Ectodermal cell (in vitro differentiated cells): Measurements from ENCODE around the gene CCDC3.

ENCODE experiments used
- H3K27ac ChIP-seq: 2 replicates; pipeline ENCODE4 v1.7.0; 2013; ENCODE audit warnings: mild to moderate bottlenecking, low read depth, low read length; ENCODE audit not compliant: insufficient read depth, poor library complexity, severe bottlenecking
- H3K27me3 ChIP-seq: 2 replicates; pipeline ENCODE4 v1.7.0; 2013; ENCODE audit warnings: mild to moderate bottlenecking, low read length; ENCODE audit not compliant: insufficient read depth, control insufficient read depth, poor library complexity, severe bottlenecking
- H3K36me3 ChIP-seq: one replicate; pipeline ENCODE4 v1.7.0; 2013; ENCODE audit warnings: low read length; ENCODE audit not compliant: control insufficient read depth, insufficient read depth
- H3K4me1 ChIP-seq: one replicate; pipeline ENCODE4 v1.7.0; 2013; ENCODE audit warnings: low read length; ENCODE audit not compliant: control insufficient read depth, insufficient read depth
- H3K4me3 ChIP-seq: 2 replicates; pipeline ENCODE4 v1.7.0; 2013; ENCODE audit warnings: low read depth, low read length, control low read depth; ENCODE audit not compliant: insufficient read depth
- H3K9me3 ChIP-seq: 2 replicates; pipeline ENCODE4 v1.7.0; 2013; ENCODE audit warnings: mild to moderate bottlenecking, low read length, moderate library complexity; ENCODE audit not compliant: control insufficient read depth
- WGBS, 2 experiments: methylation state at CpG; one replicate each; pipeline ENCODE4 v1.1.7; 2013; ENCODE audit warnings: missing lambda C conversion rate in 2 of 2; 5-methylcytosine and 5-hydroxymethylcytosine counted together

CCDC3 gene

GRCh38 chr10:12966067-12966466 lies 35.4 kb downstream of the CCDC3 start:
- Histone ChIP-seq H3K4me3 (no peak overlapping the region), H3K36me3 (no peaks in the 10 kb centered on the region), H3K4me1 (no peaks in the 10 kb centered on the region), H3K27me3 (no peaks in the 10 kb centered on the region), H3K27ac (no peak overlapping the region), H3K9me3 (peaks cover 8% of the 10 kb centered on the region)
- WGBS, 2 experiments: 92% methylated on average over 5 of the region's 5 CpGs

- Histone ChIP-seq H3K27me3 (no peaks in the 10 kb centered on the region), H3K9me3 (peaks cover 8% of the 10 kb centered on the region), H3K36me3 (no peaks in the 10 kb centered on the region), H3K4me3 (no peak overlapping the region), H3K4me1 (no peaks in the 10 kb centered on the region), H3K27ac (no peak overlapping the region)
- 65 to 68% methylated on average over 4 of the region's 4 CpGs for WGBS, 2 experiments
Measured at GRCh38 chr10:12965571-12965970, 35.9 kb downstream of the CCDC3 start.

- Histone ChIP-seq H3K4me3 (no peak overlapping the region), H3K4me1 (no peaks in the 10 kb centered on the region), H3K9me3 (peaks cover 5% of the 10 kb centered on the region), H3K27ac (no peak overlapping the region), H3K36me3 (no peaks in the 10 kb centered on the region), H3K27me3 (no peaks in the 10 kb centered on the region)
- WGBS, 2 experiments: 90 to 98% methylated on average over 1 to 3 of the region's 3 CpGs
Measured at GRCh38 chr10:12962556-12962955, 39.0 kb downstream of the CCDC3 start.

GRCh38 chr10:12961416-12962205 lies 39.9 kb downstream of the CCDC3 start:
- Histone ChIP-seq H3K9me3 (peaks cover under 1% of the 10 kb centered on the region), H3K4me3 (no peak overlapping the region)
- WGBS, 2 experiments: 92 to 93% methylated on average over 7 of the region's 7 CpGs

GRCh38 chr10:12960941-12961340 lies 40.6 kb downstream of the CCDC3 start:
- Histone ChIP-seq H3K36me3 (no peaks in the 10 kb centered on the region), H3K27ac (no peak overlapping the region), H3K4me1 (no peaks in the 10 kb centered on the region), H3K27me3 (no peaks in the 10 kb centered on the region), H3K4me3 (no peak overlapping the region), H3K9me3 (no peaks in the 10 kb centered on the region)
- WGBS, 2 experiments: 96% methylated on average over 8 of the region's 8 CpGs

More at GRCh38 chr10:12961416-12962205, 39.9 kb downstream of the CCDC3 start:
- no peak overlapping the region for H3K27ac ChIP-seq
- H3K27me3 ChIP-seq: no peaks in the 10 kb centered on the region
- no peaks in the 10 kb centered on the region for H3K36me3 ChIP-seq
- H3K4me1 ChIP-seq: no peaks in the 10 kb centered on the region

- Histone ChIP-seq H3K4me1 (no peaks in the 10 kb centered on the region), H3K27me3 (no peaks in the 10 kb centered on the region), H3K36me3 (no peaks in the 10 kb centered on the region), H3K27ac (no peak overlapping the region), H3K4me3 (no peak overlapping the region), H3K9me3 (no peaks in the 10 kb centered on the region)
- 92 to 94% methylated on average over 15 of the region's 15 CpGs for WGBS, 2 experiments
Measured at GRCh38 chr10:12960334-12960898, 41.1 kb downstream of the CCDC3 start.

- H3K27me3 ChIP-seq: no peaks in the 10 kb centered on the region
- no peaks in the 10 kb centered on the region for H3K4me1 ChIP-seq
- H3K27ac ChIP-seq: no peak overlapping the region
- no peaks in the 10 kb centered on the region for H3K36me3 ChIP-seq
- H3K4me3 ChIP-seq: no peak overlapping the region
- no peaks in the 10 kb centered on the region for H3K9me3 ChIP-seq
- 93 to 94% methylated on average over 5 of the region's 5 CpGs for WGBS, 2 experiments
Measured at GRCh38 chr10:12958546-12959110, 42.9 kb downstream of the CCDC3 start.

- WGBS, 2 experiments: 96 to 98% methylated on average over 8 of the region's 8 CpGs
- Histone ChIP-seq H3K4me3 (no peak overlapping the region), H3K27ac (no peak overlapping the region), H3K9me3 (no peaks in the 10 kb centered on the region), H3K27me3 (no peaks in the 10 kb centered on the region), H3K4me1 (no peaks in the 10 kb centered on the region), H3K36me3 (peaks cover 4% of the 10 kb centered on the region)
Measured at GRCh38 chr10:12957081-12957480, 44.4 kb downstream of the CCDC3 start.

- Histone ChIP-seq H3K4me3 (no peak overlapping the region), H3K27me3 (no peaks in the 10 kb centered on the region), H3K27ac (no peak overlapping the region), H3K4me1 (no peaks in the 10 kb centered on the region), H3K36me3 (peaks cover 4% of the 10 kb centered on the region), H3K9me3 (no peaks in the 10 kb centered on the region)
- 0% methylated on average over 1 of the region's 1 CpG for WGBS, 2 experiments
Measured at GRCh38 chr10:12954866-12955265, 46.6 kb downstream of the CCDC3 start.

GRCh38 chr10:12950583-12951128 lies 50.9 kb downstream of the CCDC3 start:
- 94 to 96% methylated on average over 4 to 5 of the region's 5 CpGs for WGBS, 2 experiments
- Histone ChIP-seq H3K4me1 (no peaks in the 10 kb centered on the region), H3K4me3 (no peak overlapping the region), H3K36me3 (peaks cover 4% of the 10 kb centered on the region), H3K9me3 (no peaks in the 10 kb centered on the region), H3K27ac (no peak overlapping the region), H3K27me3 (no peaks in the 10 kb centered on the region)
